H1 (cell line): ENCODE results near the gene GRIK1. TPM values are rescaled to one million over a fixed set of nuclear protein-coding genes. Genes with fewer than 3 reads are reported as not detected.

Experiments
- CTCF ChIA-PET: fragments of 300-600 bp; sonication (Branson Sonifier 250); formaldehyde crosslinking; loops from one replicate; lab custom pipeline; 2021; ENCODE audit not compliant: partially characterized antibody; lab: Charles Lee
- POLR2A ChIA-PET: fragments of 300-600 bp; sonication (Branson Sonifier 250); formaldehyde crosslinking; loops from one replicate; lab custom pipeline; 2021; ENCODE audit warnings: inconsistent platforms; ENCODE audit not compliant: partially characterized antibody; lab: Charles Lee
- DNase-seq, 2 experiments: peaks; one replicate each; pipeline versions ENCODE4 v3.0.0 to v3.0.0-alpha.2; 2010 to 2022; ENCODE audit warnings: low spot score in 2 of 2, low read depth in 1 of 2, mixed read lengths in 1 of 2
- FAIRE-seq: peaks from 2 replicates; lab custom pipeline; 2011; peaks lifted over from hg19 to GRCh38; lab: Jason Lieb, UNC
- H2AFZ ChIP-seq: 2 replicates; pipeline ENCODE4 v1.8.1; 2012; ENCODE audit warnings: low read length, inconsistent platforms
- H2AK5ac ChIP-seq: 2 replicates; pipeline ENCODE4 v1.6.1; 2013; ENCODE audit warnings: low read depth, low read length
- H2BK120ac ChIP-seq: replicated peaks from 2 replicates; pipeline ENCODE3; 2013; ENCODE audit warnings: low read depth, low read length, inconsistent platforms
- H2BK12ac ChIP-seq: 2 replicates; pipeline ENCODE4 v1.6.1; 2013; ENCODE audit warnings: low read depth, low read length
- H2BK15ac ChIP-seq: 2 replicates; pipeline ENCODE4 v1.6.1; 2013; ENCODE audit warnings: low read length
- H2BK20ac ChIP-seq: 2 replicates; pipeline ENCODE4 v1.6.1; 2013; ENCODE audit warnings: low read length
- H2BK5ac ChIP-seq: 2 replicates; pipeline ENCODE4 v1.6.1; 2013; ENCODE audit warnings: low read depth, low read length
- H3K14ac ChIP-seq: 2 replicates; pipeline ENCODE4 v1.6.1; 2013; ENCODE audit warnings: inconsistent platforms; ENCODE audit not compliant: insufficient read length
- H3K18ac ChIP-seq: 2 replicates; pipeline ENCODE4 v1.6.1; 2013; ENCODE audit warnings: low read length; ENCODE audit errors: extremely low read depth
- H3K23ac ChIP-seq: 2 replicates; pipeline ENCODE4 v1.6.1; 2013; ENCODE audit warnings: inconsistent platforms; ENCODE audit not compliant: insufficient read length
- H3K23me2 ChIP-seq: 2 replicates; pipeline ENCODE4 v1.6.1; 2013; ENCODE audit warnings: low read depth, low read length
- H3K27ac ChIP-seq: 2 replicates; pipeline ENCODE4 v1.6.1; 2011; ENCODE audit warnings: low read depth, low read length, inconsistent platforms
- H3K27me3 ChIP-seq, 4 experiments: replicated peaks in 1 of 4; 1 replicate in 1 of 4; 2 replicates in 3 of 4; pipeline versions ENCODE4 v1.6.1 to v1.8.1; 2011 to 2013; ENCODE audit warnings: low read length in 3 of 4, mild to moderate bottlenecking in 3 of 4, inconsistent platforms in 2 of 4, mixed read lengths in 2 of 4, moderate library complexity in 1 of 4; ENCODE audit not compliant: control insufficient read depth in 3 of 4, insufficient read depth in 3 of 4; ENCODE audit errors: extremely low read depth in 1 of 4
- H3K36me3 ChIP-seq, 4 experiments: 2 replicates each; pipeline versions ENCODE4 v1.6.1 to v1.8.1; 2011 to 2013; ENCODE audit warnings: mild to moderate bottlenecking in 4 of 4, low read length in 3 of 4, moderate library complexity in 2 of 4, control low read depth in 1 of 4, inconsistent platforms in 1 of 4; ENCODE audit not compliant: insufficient read depth in 4 of 4, control insufficient read depth in 2 of 4
- H3K4ac ChIP-seq: replicated peaks from 2 replicates; pipeline ENCODE3; 2013; ENCODE audit warnings: low read length, low read depth, mixed read lengths, inconsistent platforms; ENCODE audit not compliant: insufficient read length
- H3K4me1 ChIP-seq, 4 experiments: replicated peaks in 1 of 4; 1 replicate in 1 of 4; 2 replicates in 3 of 4; pipeline versions ENCODE4 v1.6.1 to v1.8.1; 2011 to 2013; ENCODE audit warnings: low read length in 3 of 4, inconsistent platforms in 2 of 4, mixed read lengths in 1 of 4; ENCODE audit not compliant: insufficient read depth in 4 of 4, control insufficient read depth in 3 of 4
- H3K4me2 ChIP-seq, 2 experiments: 2 replicates each; pipeline versions ENCODE4 v1.6.1 to v1.8.1; 2011 to 2013; ENCODE audit warnings: low read depth in 2 of 2, low read length in 2 of 2, control low read depth in 1 of 2, inconsistent platforms in 1 of 2, mild to moderate bottlenecking in 1 of 2; ENCODE audit not compliant: insufficient read depth in 1 of 2
- H3K4me3 ChIP-seq, 4 experiments: fragments of 200-600, 300-600 bp in 1 of 4; sonication (generic), shearing (Covaris generic), sonication (Bioruptor Twin) in 1 of 4; 2 replicates each; pipeline versions ENCODE4 v1.5.1 to v1.8.1; 2011 to 2016; ENCODE audit warnings: low read length in 4 of 4, low read depth in 3 of 4, control low read depth in 2 of 4, inconsistent platforms in 2 of 4, mild to moderate bottlenecking in 2 of 4, mixed read lengths in 1 of 4, moderate library complexity in 1 of 4; ENCODE audit not compliant: insufficient read depth in 2 of 4; ENCODE audit errors: extremely low read depth in 1 of 4
- H3K56ac ChIP-seq: replicated peaks from 2 replicates; pipeline ENCODE3; 2013; ENCODE audit warnings: low read depth, mild to moderate bottlenecking, mixed read lengths, low read length, inconsistent platforms; ENCODE audit not compliant: insufficient read length
- H3K79me1 ChIP-seq: 2 replicates; pipeline ENCODE4 v1.6.1; 2013; ENCODE audit warnings: low read depth, low read length, control low read depth
- H3K79me2 ChIP-seq, 2 experiments: 2 replicates each; pipeline versions ENCODE4 v1.6.1 to v1.8.1; 2012 to 2013; ENCODE audit warnings: low read length in 2 of 2, mild to moderate bottlenecking in 2 of 2, inconsistent platforms in 1 of 2; ENCODE audit not compliant: insufficient read depth in 2 of 2, control insufficient read depth in 1 of 2
- H3K9ac ChIP-seq, 4 experiments: replicated peaks in 1 of 4; 1 replicate in 1 of 4; 2 replicates in 3 of 4; pipeline versions ENCODE4 v1.6.1 to v1.8.1; 2011 to 2013; ENCODE audit warnings: low read depth in 3 of 4, low read length in 3 of 4, control low read depth in 2 of 4, mild to moderate bottlenecking in 2 of 4, moderate library complexity in 2 of 4, inconsistent platforms in 1 of 4; ENCODE audit errors: extremely low read depth in 1 of 4
- H3K9me3 ChIP-seq, 2 experiments: 2 replicates each; pipeline versions ENCODE4 v1.6.1 to v1.8.1; 2012 to 2013; ENCODE audit warnings: mild to moderate bottlenecking in 2 of 2, moderate library complexity in 2 of 2, control low read depth in 1 of 2, inconsistent platforms in 1 of 2, low read depth in 1 of 2, low read length in 1 of 2, mixed read lengths in 1 of 2; ENCODE audit not compliant: insufficient read depth in 2 of 2
- H4K20me1 ChIP-seq, 2 experiments: replicated peaks in 1 of 2; 2 replicates each; pipeline versions ENCODE3 to v1.8.1; 2011 to 2013; ENCODE audit warnings: inconsistent platforms in 2 of 2, low read length in 2 of 2, mild to moderate bottlenecking in 1 of 2; ENCODE audit not compliant: insufficient read depth in 2 of 2, control insufficient read depth in 1 of 2
- H4K5ac ChIP-seq: 2 replicates; pipeline ENCODE4 v1.6.1; 2013; ENCODE audit warnings: low read length, low read depth, mixed read lengths, inconsistent platforms; ENCODE audit not compliant: insufficient read length
- H4K8ac ChIP-seq: 2 replicates; pipeline ENCODE4 v1.8.0; 2013; ENCODE audit warnings: mild to moderate bottlenecking, moderate library complexity, low read length, inconsistent platforms; ENCODE audit not compliant: insufficient read depth; ENCODE audit errors: extremely low read depth
- H4K91ac ChIP-seq: replicated peaks from 2 replicates; pipeline ENCODE3; 2013; ENCODE audit warnings: low read length, mixed read lengths, inconsistent platforms; ENCODE audit not compliant: insufficient read length
- SIRT6 ChIP-seq: IDR thresholded peaks from one replicate; pipeline ENCODE4 v1.7.1; 2012; ENCODE audit warnings: low read length, inconsistent platforms
- WGBS, 2 experiments: shearing (Covaris generic) in 1 of 2; methylation state at CpG; one replicate each; pipeline versions ENCODE4 v1.1.6 to v1.1.7; 2013 to 2015; ENCODE audit warnings: low lambda C conversion rate in 2 of 2, mixed read lengths in 2 of 2, inconsistent platforms in 1 of 2, low coverage in 1 of 2, missing lambda C conversion rate in 1 of 2; ENCODE audit not compliant: insufficient replicate concordance in 2 of 2, insufficient coverage in 1 of 2, insufficient read length in 1 of 2; ENCODE audit errors: extremely low coverage in 1 of 2, missing lambda C conversion rate in 1 of 2; 5-methylcytosine and 5-hydroxymethylcytosine counted together
- polyA plus RNA-seq, 7 experiments: library from polyadenylated mRNA; depleted of rRNA in 3 of 7; stranded (reverse) in 5 of 7; unstranded in 2 of 7; fragments of >200 nt in 5 of 7; fragments of 200-250 nt in 2 of 7; gene quantifications; 1 replicate in 5 of 7; 2 replicates in 1 of 7; 4 replicates in 1 of 7; pipeline versions ENCODE4 v1.2.1 to v1.2.3, GENCODE V29; 2011 to 2013; ENCODE audit warnings: missing spikeins in 2 of 7, mixed read lengths in 2 of 7
- total RNA-seq: library from RNA; stranded (reverse); fragmentation: NEBNext Ultra II Directional; extraction: Animal tissue kit (Norgen Biotek cat#: 25700); gene quantifications from 2 replicates; pipeline ENCODE4 v1.2.1, GENCODE V29; 2021

GRIK1 gene
- total and polyA plus RNA-seq, 2 of the 8 experiments (the other 6 are each of a cell fraction or from before 2014, with no cell fraction given): 0.11 to 0.32 TPM

DNA sequence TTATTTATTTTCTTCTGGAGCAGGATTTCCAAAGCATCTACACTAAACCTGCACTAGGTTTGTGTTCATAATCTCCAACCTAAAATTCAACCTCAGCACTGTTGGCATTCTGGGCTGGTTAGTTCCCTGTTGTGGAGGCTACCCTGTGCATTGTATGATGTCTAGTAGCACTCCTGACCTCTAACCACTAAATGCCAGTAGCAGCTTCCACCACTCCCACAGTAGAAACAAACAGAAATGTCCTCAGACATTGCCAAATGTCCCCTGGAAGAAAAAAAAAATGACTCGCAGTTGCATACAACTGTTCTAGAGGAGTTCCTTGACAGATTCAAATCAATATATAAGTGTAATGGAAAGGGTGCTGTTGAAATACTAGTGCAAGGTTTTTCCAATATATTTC lies 18.9 kb downstream of the GRIK1 start:
- CTCF ChIA-PET: no interaction called here
- no peak overlapping the region for H4K8ac ChIP-seq
- H3K27me3 ChIP-seq: no peaks in the 10 kb centered on the region
- no peak overlapping the region for H2AK5ac ChIP-seq
- H4K5ac ChIP-seq: no peak overlapping the region
- no peaks in the 10 kb centered on the region for H3K79me1 ChIP-seq
- no peaks in the 10 kb centered on the region for H3K9me3 ChIP-seq
- no peak overlapping the region for H3K4me3 ChIP-seq
- H2BK15ac ChIP-seq: no peak overlapping the region
- H3K36me3 ChIP-seq: no peaks in the 10 kb centered on the region
- no peak overlapping the region for H3K9ac ChIP-seq
- no peak overlapping the region for H2BK5ac ChIP-seq
- DNase-seq: no peak
- no peak overlapping the region for H3K4ac ChIP-seq
- no peak for FAIRE-seq
- no peak overlapping the region for H3K56ac ChIP-seq
- no peak overlapping the region for H4K91ac ChIP-seq
- POLR2A ChIA-PET: no interaction called here
- no peak overlapping the region for H2AFZ ChIP-seq
- no peak overlapping the region for H3K18ac ChIP-seq
- H3K23me2 ChIP-seq: no peaks in the 10 kb centered on the region
- no peak overlapping the region for H2BK12ac ChIP-seq
- H3K4me2 ChIP-seq: no peak overlapping the region
- 94% methylated on average over 1 of the region's 1 CpG; no CpG with 5 or more reads in 1 of the 2 experiments for WGBS, 2 experiments
- H2BK20ac ChIP-seq: no peak overlapping the region
- H4K20me1 ChIP-seq: no peaks in the 10 kb centered on the region
- no peak overlapping the region for H3K27ac ChIP-seq
- H3K23ac ChIP-seq: no peak overlapping the region
- H3K79me2 ChIP-seq: no peaks in the 10 kb centered on the region
- no peak overlapping the region for H3K14ac ChIP-seq
- no peak overlapping the region for H2BK120ac ChIP-seq
- H3K4me1 ChIP-seq: peaks cover 0 to 6% (median under 1%) of the 10 kb centered on the region in 4 experiments; a peak in 1 of 7 replicates
- no peak for TF ChIP-seq SIRT6
